Measurements from ENCODE around the gene ATXN1.

The ATXN1 gene

DNA sequence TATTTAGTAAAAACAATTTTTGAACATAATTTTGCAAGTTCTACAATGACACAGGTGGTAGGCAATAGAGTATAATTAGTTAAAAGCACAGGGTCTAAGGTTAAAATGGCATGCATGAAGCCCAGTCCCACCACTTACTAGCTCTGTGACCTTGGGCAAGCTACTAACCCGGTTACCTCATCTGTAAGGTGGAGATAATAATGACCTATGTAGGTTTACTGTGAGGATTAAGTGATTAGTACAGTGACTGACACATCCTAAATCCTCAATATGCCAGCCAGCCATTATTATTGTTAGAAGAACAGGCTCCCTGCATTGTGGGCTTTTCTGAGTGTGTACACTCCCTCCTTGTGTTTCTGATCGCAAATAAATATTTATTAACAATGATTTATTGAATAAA is 26.2 kb downstream of the ATXN1 start:
- Histone ChIP-seq H3K27me3 (ENCODE audit: insufficient read depth, low read length, poor library complexity) (no peaks in the 10 kb centered on the region), H3K23ac (ENCODE audit: low read length) (no peak overlapping the region), H2BK5ac (ENCODE audit: low read length) (no peak overlapping the region), H3K56ac (ENCODE audit: low read length) (no peak overlapping the region), H2BK120ac (ENCODE audit: low read depth, low read length) (no peak overlapping the region), H4K5ac (ENCODE audit: low read length) (no peak overlapping the region), H3K79me1 (ENCODE audit: low read length) (no peaks in the 10 kb centered on the region), H3K36me3 (ENCODE audit: control insufficient read depth, insufficient read depth, low read length) (no peaks in the 10 kb centered on the region), H4K8ac (ENCODE audit: low read depth, low read length) (no peak overlapping the region), H3K4me2 (ENCODE audit: low read length) (no peak overlapping the region), H3K27ac (ENCODE audit: low read depth, low read length) (no peak overlapping the region), H3K4ac (ENCODE audit: low read depth, low read length) (no peak overlapping the region), H2AK5ac (ENCODE audit: low read length) (no peak overlapping the region), H3K9ac (ENCODE audit: low read length) (no peak overlapping the region), H3K4me3 (ENCODE audit: low read length) (no peak overlapping the region), H2BK15ac (replicated peaks; ENCODE audit: low read depth) (no peak overlapping the region), H3K18ac (ENCODE audit: low read length) (no peak overlapping the region), H3K79me2 (ENCODE audit: control insufficient read depth, insufficient read depth, low read length) (no peaks in the 10 kb centered on the region), H3K4me1 (ENCODE audit: control insufficient read depth, low read depth, low read length) (no peaks in the 10 kb centered on the region)
- no CpG with 5 or more reads among the region's 2 CpGs for WGBS (ENCODE audit: extremely low coverage, insufficient coverage, low lambda C conversion rate)
- DNase-seq, result no peak

DNA sequence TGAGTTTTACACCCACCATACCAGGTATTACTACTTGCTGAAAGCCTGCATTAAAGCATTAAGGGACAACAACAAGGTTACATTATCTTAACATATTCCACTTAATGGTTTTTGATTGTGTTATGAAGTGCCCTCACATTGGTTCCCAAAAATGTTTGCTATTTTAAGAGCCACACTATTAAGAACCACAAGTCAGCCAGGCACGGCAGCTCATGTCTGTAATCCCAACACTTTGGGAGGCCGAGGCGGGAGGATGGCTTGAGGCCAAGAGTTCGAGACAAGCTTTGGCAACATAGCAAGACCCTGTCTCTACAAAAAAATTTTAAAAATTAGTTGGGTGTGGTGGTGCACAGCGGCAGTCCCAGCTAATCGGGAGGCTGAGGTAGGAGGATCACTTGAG is 28.2 kb downstream of the ATXN1 start:
- Histone ChIP-seq H3K23ac (ENCODE audit: low read length) (no peak overlapping the region), H3K4me1 (ENCODE audit: control insufficient read depth, low read depth, low read length) (no peaks in the 10 kb centered on the region), H2BK15ac (replicated peaks; ENCODE audit: low read depth) (no peak overlapping the region), H3K18ac (ENCODE audit: low read length) (no peak overlapping the region), H3K9ac (ENCODE audit: low read length) (no peak overlapping the region), H3K4me2 (ENCODE audit: low read length) (no peak overlapping the region), H3K36me3 (ENCODE audit: control insufficient read depth, insufficient read depth, low read length) (no peaks in the 10 kb centered on the region), H2BK5ac (ENCODE audit: low read length) (no peak overlapping the region), H3K79me2 (ENCODE audit: control insufficient read depth, insufficient read depth, low read length) (no peaks in the 10 kb centered on the region), H3K4me3 (ENCODE audit: low read length) (no peak overlapping the region), H3K79me1 (ENCODE audit: low read length) (no peaks in the 10 kb centered on the region), H3K56ac (ENCODE audit: low read length) (no peak overlapping the region), H2AK5ac (ENCODE audit: low read length) (no peak overlapping the region), H4K8ac (ENCODE audit: low read depth, low read length) (no peak overlapping the region), H4K5ac (ENCODE audit: low read length) (no peak overlapping the region), H3K27ac (ENCODE audit: low read depth, low read length) (no peak overlapping the region), H3K4ac (ENCODE audit: low read depth, low read length) (no peak overlapping the region), H2BK120ac (ENCODE audit: low read depth, low read length) (no peak overlapping the region), H3K27me3 (ENCODE audit: insufficient read depth, low read length, poor library complexity) (no peaks in the 10 kb centered on the region)
- WGBS (ENCODE audit: extremely low coverage, insufficient coverage, low lambda C conversion rate), result no CpG with 5 or more reads among the region's 6 CpGs
- no peak for DNase-seq

- no peaks in the 10 kb centered on the region for H3K79me1 ChIP-seq (ENCODE audit: low read length)
- no peak for DNase-seq
- no peaks in the 10 kb centered on the region for H3K79me2 ChIP-seq (ENCODE audit: control insufficient read depth, insufficient read depth, low read length)
- H3K18ac ChIP-seq (ENCODE audit: low read length), result no peak overlapping the region
- no peak overlapping the region for H3K4me2 ChIP-seq (ENCODE audit: low read length)
- H3K36me3 ChIP-seq (ENCODE audit: control insufficient read depth, insufficient read depth, low read length), result no peaks in the 10 kb centered on the region
- H3K27ac ChIP-seq (ENCODE audit: low read depth, low read length), result no peak overlapping the region
- H3K27me3 ChIP-seq (ENCODE audit: insufficient read depth, low read length, poor library complexity), result no peaks in the 10 kb centered on the region
- WGBS (ENCODE audit: extremely low coverage, insufficient coverage, low lambda C conversion rate), result no CpG with 5 or more reads among the region's 6 CpGs
- H2AK5ac ChIP-seq (ENCODE audit: low read length), result no peak overlapping the region
- H3K4me1 ChIP-seq (ENCODE audit: control insufficient read depth, low read depth, low read length), result no peaks in the 10 kb centered on the region
- H2BK15ac ChIP-seq (replicated peaks; ENCODE audit: low read depth), result no peak overlapping the region
- no peak overlapping the region for H2BK120ac ChIP-seq (ENCODE audit: low read depth, low read length)
- peak overlapping the region; percentile 81 for H4K8ac ChIP-seq (ENCODE audit: low read depth, low read length)
- no peak overlapping the region for H2BK5ac ChIP-seq (ENCODE audit: low read length)
- H3K9ac ChIP-seq (ENCODE audit: low read length), result no peak overlapping the region
- H3K4me3 ChIP-seq (ENCODE audit: low read length), result no peak overlapping the region
- no peak overlapping the region for H3K4ac ChIP-seq (ENCODE audit: low read depth, low read length)
- no peak overlapping the region for H3K56ac ChIP-seq (ENCODE audit: low read length)
- H3K23ac ChIP-seq (ENCODE audit: low read length), result no peak overlapping the region
- H4K5ac ChIP-seq (ENCODE audit: low read length), result no peak overlapping the region
Observed at GRCh38 chr6:16731478-16732051, 29.7 kb downstream of the ATXN1 start.

- Histone ChIP-seq H3K4me2 (ENCODE audit: low read length) (no peak overlapping the region), H4K8ac (ENCODE audit: low read depth, low read length) (no peak overlapping the region), H3K79me2 (ENCODE audit: control insufficient read depth, insufficient read depth, low read length) (no peaks in the 10 kb centered on the region), H3K27me3 (ENCODE audit: insufficient read depth, low read length, poor library complexity) (no peaks in the 10 kb centered on the region), H3K56ac (ENCODE audit: low read length) (no peak overlapping the region), H2AK5ac (ENCODE audit: low read length) (no peak overlapping the region), H2BK5ac (ENCODE audit: low read length) (no peak overlapping the region), H3K23ac (ENCODE audit: low read length) (no peak overlapping the region), H2BK120ac (ENCODE audit: low read depth, low read length) (no peak overlapping the region), H3K4me3 (ENCODE audit: low read length) (no peak overlapping the region), H3K79me1 (ENCODE audit: low read length) (no peaks in the 10 kb centered on the region), H4K5ac (ENCODE audit: low read length) (no peak overlapping the region), H3K9ac (ENCODE audit: low read length) (no peak overlapping the region), H2BK15ac (replicated peaks; ENCODE audit: low read depth) (no peak overlapping the region), H3K27ac (ENCODE audit: low read depth, low read length) (no peak overlapping the region), H3K4ac (ENCODE audit: low read depth, low read length) (no peak overlapping the region), H3K18ac (ENCODE audit: low read length) (no peak overlapping the region), H3K36me3 (ENCODE audit: control insufficient read depth, insufficient read depth, low read length) (no peaks in the 10 kb centered on the region), H3K4me1 (ENCODE audit: control insufficient read depth, low read depth, low read length) (no peaks in the 10 kb centered on the region)
- WGBS (ENCODE audit: extremely low coverage, insufficient coverage, low lambda C conversion rate), result no CpG with 5 or more reads among the region's 7 CpGs
- DNase-seq, result no peak
Observed at GRCh38 chr6:16730738-16731477, 30.4 kb downstream of the ATXN1 start.

- Histone ChIP-seq H3K27me3 (ENCODE audit: insufficient read depth, low read length, poor library complexity) (no peaks in the 10 kb centered on the region), H2AK5ac (ENCODE audit: low read length) (no peak overlapping the region), H3K4ac (ENCODE audit: low read depth, low read length) (no peak overlapping the region), H3K36me3 (ENCODE audit: control insufficient read depth, insufficient read depth, low read length) (no peaks in the 10 kb centered on the region), H3K23ac (ENCODE audit: low read length) (no peak overlapping the region), H3K4me2 (ENCODE audit: low read length) (no peak overlapping the region), H3K4me3 (ENCODE audit: low read length) (no peak overlapping the region), H2BK15ac (replicated peaks; ENCODE audit: low read depth) (no peak overlapping the region), H2BK5ac (ENCODE audit: low read length) (no peak overlapping the region), H3K79me1 (ENCODE audit: low read length) (no peaks in the 10 kb centered on the region), H4K5ac (ENCODE audit: low read length) (no peak overlapping the region), H4K8ac (ENCODE audit: low read depth, low read length) (no peak overlapping the region), H3K18ac (ENCODE audit: low read length) (no peak overlapping the region), H3K79me2 (ENCODE audit: control insufficient read depth, insufficient read depth, low read length) (no peaks in the 10 kb centered on the region), H3K4me1 (ENCODE audit: control insufficient read depth, low read depth, low read length) (no peaks in the 10 kb centered on the region), H3K9ac (ENCODE audit: low read length) (no peak overlapping the region), H3K56ac (ENCODE audit: low read length) (no peak overlapping the region), H2BK120ac (ENCODE audit: low read depth, low read length) (no peak overlapping the region), H3K27ac (ENCODE audit: low read depth, low read length) (no peak overlapping the region)
- DNase-seq, result no peak
- no CpG with 5 or more reads among the region's 8 CpGs for WGBS (ENCODE audit: extremely low coverage, insufficient coverage, low lambda C conversion rate)
Observed at GRCh38 chr6:16729744-16730143, 31.5 kb downstream of the ATXN1 start.
